ENCODE data around the gene ELOB.

ELOB gene

GRCh38 chr16:2777231-2777902 is at the start of gene ELOB:
Gene ELOB, minus strand, starts transcription at chr16:2777280. Its CDS starts 41 bp downstream, at chr16:2777239.
- peak; percentile 89 for DNase-seq

- DNase-seq = peak; percentile 24
Observed at GRCh38 chr16:2825906-2826305, 48.8 kb upstream of the ELOB start.

- DNase-seq = no peak
Observed at GRCh38 chr16:2825049-2825742, 48.1 kb upstream of the ELOB start.

- DNase-seq = no peak
Observed at GRCh38 chr16:2824626-2825025, 47.5 kb upstream of the ELOB start.

- no peak for DNase-seq
Observed at GRCh38 chr16:2822496-2822895, 45.4 kb upstream of the ELOB start.

DNA sequence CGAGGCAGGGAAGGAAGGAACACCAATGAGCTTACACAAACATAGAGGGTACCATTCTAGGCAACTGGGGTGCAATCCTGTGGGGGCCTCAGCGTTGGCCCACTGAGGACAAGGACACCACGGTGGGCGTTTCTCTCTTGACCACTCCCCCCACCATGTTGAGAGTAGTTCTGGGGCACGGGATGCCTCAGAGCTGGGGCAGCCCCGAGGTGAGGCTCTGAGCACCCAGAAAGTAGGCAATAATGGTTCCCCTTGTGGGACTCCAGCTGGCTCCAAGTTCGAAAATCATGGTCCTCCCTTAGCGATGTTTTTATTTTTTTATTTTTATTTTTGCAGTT is 45.0 kb upstream of the ELOB start:
- DNase-seq = no peak

DNA sequence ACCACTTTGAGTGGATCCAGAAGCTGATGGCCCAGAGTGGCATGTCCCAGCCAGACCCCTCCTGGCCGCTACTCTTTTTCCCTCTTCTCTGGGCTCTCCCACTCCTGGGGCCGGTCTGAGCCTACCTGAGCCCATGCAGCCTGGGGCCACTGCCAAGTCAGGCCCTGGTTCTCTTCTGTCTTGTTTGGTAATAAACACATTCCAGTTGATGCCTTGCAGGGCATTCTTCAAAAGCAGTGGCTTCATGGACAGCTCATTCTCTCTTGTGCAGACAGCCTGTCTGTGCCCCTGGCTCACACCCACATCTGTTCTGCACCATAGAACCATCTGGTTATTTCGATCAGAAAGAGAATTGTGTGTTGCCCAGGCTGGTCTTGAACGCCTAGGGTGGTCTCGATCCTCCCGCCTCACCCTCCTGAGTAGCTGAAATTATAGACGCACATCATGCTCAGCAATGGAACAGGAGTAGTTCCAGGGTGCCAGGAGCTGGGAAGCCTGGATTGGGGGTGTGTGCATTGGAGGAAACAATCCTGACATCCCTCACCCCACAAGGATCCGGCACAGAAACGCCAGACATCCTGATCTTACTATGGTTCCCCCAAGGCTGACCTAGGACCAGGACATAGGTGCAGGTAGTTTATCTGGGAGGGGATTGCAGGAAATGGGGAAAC is 44.5 kb upstream of the ELOB start:
- DNase-seq = no peak

DNA sequence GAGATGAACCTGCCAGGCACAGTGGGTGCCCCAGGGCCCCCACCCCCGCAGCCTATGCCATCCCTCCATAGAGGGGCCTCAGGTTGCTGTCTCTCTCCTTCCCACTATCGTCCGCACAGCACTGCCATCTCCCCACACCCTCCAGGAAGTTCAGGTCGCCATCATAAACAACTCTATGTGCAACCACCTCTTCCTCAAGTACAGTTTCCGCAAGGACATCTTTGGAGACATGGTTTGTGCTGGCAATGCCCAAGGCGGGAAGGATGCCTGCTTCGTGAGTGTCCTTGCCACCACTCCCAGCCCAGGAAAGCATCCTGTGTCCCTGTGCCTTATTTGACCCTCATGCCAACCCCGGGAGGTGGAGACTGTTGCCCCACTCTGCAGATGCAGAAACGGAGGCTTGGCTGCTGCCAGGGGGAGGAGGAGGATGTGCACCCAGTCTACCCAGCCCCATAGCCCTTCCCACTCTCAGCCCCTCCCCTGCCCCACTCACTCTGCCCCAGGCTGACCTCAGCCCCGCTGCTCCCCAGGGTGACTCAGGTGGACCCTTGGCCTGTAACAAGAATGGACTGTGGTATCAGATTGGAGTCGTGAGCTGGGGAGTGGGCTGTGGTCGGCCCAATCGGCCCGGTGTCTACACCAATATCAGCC is 43.9 kb upstream of the ELOB start:
- DNase-seq = no peak

DNA sequence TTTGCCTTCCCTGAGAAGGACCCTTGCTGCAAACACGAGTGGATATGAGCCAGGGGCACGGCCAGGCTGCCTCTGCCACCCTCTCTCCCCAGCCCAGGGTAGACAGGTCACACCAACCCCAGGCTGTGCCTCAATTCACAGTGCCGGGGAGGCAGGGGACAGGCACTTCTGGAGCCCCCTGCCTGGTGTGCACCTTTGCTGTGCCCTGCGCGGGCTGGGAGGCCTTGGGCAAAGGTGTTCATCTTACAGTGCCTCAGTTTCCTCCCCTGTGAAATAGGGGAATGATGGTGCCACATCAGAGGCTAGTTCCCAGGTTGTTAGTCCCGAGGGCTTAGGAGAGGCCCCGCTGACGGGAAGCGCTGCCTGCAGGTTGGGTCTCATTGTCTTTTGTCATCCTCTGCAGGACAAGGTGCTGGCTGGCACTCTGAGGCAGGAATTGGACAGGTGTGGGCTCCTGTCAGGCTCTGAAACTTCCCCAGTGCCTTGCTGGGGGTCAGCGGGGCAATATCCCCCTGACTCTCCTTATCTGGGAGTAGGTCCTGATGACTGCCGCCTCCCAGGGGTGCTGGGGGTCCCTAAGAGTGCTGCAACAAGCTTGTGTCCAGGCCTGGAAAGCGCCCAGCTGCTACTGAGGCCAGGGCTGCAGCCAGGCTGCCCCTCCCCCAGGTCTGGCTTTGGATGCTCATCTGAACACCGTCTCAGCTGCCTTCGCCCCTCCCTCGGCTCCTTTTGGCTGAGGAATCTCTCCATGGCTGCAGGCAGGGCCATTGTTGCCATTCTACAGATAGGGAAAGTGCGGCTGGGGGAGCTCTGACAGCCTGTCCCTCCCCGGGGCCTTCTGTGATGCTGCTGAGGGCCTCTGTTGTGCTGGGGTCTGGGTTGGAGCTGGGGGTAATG is 43.1 kb upstream of the ELOB start:
- DNase-seq = no peak

DNA sequence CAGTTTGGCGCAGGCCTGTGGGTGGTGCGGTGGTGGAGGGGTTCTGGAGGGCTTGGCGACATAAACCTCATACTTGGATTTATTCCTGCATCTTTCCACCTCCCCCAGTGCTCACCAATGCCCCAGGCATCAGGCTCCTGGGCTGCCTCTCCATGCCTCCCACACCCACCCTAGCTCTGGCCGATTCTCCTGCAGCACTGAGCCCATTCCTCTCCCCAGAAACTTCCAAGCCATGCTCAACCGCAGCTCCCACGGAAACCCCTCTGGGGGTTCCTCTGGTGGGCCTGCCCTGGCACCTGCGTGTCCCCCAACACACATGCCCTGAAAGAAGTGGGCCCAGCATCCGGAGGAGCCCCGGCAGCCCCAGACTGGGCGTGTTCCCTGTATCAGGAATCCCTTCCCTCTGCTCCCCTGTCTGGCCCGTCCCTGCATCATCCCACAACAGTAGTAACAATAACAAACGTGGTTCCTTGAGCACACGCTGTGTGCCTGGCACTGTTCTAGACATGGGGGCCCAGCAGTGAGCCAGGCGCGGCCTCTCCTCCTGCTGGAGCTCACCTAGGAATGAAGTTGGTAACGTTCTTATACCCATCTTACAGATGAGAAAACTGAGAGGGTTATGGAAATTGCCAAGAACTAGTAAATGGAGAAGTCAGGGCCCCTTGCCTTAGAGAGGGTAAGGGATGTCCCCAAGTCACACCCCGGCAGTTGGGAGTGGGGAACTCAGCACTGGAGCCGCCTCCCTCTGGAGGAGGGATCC is 42.3 kb upstream of the ELOB start:
- no peak for DNase-seq

DNA sequence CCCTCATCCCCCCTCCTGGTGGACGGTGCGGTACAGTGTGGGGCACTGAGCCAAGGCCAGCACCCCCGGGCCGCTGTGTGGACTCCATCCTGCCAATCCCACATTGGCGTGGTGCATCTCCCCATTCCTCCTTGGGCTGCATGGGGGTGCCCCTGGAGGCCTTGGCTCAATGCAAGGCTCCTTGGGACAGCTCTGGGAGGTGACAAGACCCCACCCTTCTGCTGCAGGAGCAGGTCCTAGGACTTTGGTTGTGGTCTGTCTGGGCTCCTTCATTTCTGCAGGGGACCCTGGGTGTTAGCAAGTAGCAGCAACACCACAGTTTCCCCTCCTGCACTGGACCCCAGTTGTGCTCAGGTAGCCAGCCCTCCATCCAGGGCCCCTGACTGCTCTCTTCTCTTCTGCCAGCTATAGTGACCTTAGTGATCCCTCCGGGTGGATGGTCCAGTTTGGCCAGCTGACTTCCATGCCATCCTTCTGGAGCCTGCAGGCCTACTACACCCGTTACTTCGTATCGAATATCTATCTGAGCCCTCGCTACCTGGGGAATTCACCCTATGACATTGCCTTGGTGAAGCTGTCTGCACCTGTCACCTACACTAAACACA is 41.3 kb upstream of the ELOB start:
- DNase-seq = no peak

DNA sequence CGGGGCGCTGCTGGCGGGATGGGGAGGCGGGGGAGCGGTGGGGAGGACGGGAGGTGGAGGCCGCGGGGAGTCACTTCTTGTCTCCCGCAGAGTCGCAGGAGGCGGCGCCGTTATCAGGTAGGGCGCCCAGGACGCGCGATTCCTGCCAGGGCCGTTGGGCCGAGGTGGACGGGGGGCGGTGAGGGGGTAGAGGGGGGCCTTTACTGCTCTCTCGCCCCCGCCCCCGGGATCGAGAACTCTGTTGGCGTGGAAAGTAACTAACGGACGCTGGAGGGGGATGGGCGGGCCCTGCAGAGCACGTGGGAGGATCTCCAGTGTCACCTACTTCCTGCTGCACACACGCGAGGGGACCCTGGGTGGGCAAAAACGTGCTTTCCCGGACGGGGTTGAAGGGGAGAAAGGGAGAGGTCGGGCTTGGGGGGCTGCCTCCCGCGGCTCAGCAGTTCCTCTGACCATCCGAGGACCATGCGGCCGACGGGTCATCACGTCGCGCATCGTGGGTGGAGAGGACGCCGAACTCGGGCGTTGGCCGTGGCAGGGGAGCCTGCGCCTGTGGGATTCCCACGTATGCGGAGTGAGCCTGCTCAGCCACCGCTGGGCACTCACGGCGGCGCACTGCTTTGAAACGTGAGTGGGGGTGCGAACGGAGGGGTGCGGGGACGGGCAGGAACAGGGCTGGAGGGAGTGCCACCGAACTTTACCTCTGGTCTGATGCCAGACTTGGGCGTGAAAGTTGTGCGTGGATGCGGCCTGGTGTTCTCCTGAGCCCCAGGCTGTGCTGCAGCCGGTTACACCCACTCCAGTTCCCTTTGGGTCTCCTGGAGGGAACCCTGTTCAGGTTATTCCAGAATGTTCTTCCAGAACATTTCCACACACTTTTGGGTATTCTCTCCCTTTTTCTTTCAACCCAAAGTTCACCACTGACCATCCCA is 40.5 kb upstream of the ELOB start:
- DNase-seq = peak; percentile 49

- peak; percentile 81 for DNase-seq
Observed at GRCh38 chr16:2816751-2817339, 39.8 kb upstream of the ELOB start, which contains the start of gene PRSS21. Gene PRSS21, plus strand, starts transcription at chr16:2817237. Its CDS starts 32 bp downstream, at chr16:2817269.

- DNase-seq = no peak
Observed at GRCh38 chr16:2815299-2815771, 38.3 kb upstream of the ELOB start.

- DNase-seq = no peak
Observed at GRCh38 chr16:2814551-2815298, 37.6 kb upstream of the ELOB start.

DNA sequence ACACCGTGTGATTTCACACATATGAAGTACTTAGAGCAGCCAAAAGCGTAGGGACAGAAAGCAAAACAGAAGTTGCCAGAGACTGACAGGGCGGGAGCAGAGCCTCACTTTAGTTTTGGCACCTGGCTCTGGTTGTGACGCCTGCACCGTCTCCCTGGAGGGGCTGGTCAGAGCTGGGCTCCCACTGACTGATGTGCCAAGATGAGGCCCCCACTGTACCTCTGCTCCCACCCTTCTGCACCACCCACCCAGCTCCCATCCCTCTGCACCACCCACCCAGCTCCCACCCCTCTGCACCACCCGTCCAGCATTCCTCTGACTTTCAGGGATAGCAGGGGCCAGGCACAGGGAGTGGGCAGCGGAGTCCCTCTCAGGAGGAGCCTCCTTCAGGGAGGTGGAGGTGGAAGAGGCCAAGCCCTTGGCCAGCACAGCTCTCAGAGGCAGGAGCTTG is 36.7 kb upstream of the ELOB start:
- DNase-seq = no peak

- DNase-seq = peak; percentile 40
Observed at GRCh38 chr16:2811703-2812471, 34.8 kb upstream of the ELOB start.

DNA sequence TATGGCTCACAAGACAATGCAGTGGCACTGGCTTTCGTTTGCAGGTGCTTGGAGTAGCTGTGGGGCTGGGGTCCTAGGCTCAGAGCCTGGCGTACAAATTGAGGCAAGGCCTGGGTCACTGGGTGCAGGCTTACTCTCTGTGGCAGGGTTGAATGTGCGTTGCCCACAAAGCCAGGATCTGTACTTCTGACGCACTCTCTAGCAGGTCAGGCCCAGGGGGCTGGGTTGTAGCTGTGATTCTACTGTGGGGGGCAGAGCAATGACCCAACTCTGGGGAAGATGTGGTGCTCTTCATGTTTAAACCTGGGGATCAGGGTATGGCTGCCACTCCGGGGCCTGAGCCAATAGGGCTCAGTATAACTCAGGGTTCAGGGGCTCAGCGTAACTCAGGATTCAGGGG is 33.6 kb upstream of the ELOB start:
- no peak for DNase-seq
